ENCODE measurements around the gene PCDHB8. TPM values are rescaled to one million over a fixed set of nuclear protein-coding genes. Genes with fewer than 3 reads are reported as not detected.
"Not testable (repeated sequence)": the region's sequence is repeated elsewhere in the genome, so short reads cannot be mapped to it uniquely, and the experiment has no call there.

PCDHB8 gene
- total and polyA plus RNA-seq, 4 donors = 0.03 to 0.14 (median 0.08) TPM; not detected in 1

DNA sequence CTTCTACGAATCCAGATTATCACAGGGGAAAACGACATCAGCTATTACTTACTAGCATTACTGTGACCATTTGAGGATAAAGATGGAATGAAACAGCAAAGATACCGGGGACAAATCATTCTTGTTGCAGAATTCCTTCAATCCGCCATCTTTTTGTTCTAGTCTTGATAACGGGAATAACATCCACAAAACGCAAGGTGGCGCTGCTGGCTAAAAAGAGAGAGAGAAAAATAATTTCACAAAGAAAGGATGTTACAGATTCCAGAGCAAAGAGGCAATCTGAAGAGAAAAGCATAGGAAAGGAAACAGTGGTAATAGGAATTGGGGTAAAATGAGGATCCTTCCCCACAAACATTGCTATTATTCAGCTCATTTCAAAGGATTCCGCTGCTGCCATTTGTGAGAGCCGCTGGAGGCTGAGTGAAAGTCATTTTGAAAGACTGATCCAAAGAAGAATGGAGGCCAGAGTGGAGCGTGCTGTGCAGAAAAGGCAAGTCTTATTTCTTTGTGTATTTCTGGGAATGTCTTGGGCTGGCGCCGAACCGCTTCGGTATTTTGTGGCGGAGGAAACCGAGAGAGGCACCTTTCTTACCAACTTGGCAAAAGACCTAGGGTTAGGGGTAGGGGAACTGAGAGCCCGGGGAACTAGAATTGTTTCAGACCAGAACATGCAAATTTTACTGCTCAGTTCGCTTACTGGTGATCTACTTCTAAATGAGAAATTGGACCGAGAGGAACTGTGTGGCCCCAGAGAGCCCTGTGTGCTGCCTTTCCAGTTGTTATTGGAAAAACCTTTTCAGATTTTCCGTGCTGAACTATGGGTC is 5.0 kb upstream of the PCDHB8 start, which contains the start of gene PCDHB7:
Gene PCDHB7 (plus strand): TSS at position 264 of the 824 bp plus-strand sequence. CDS start 192 bp downstream, at position 456.
- TF ChIP-seq RAD21 (IDR thresholded peaks at IDR 0.05) = peak in 1 of 2 donors; percentile 23
- TF ChIP-seq YY1 (IDR thresholded peaks at IDR 0.05) = no peak
- TF ChIP-seq, protein P1, sequence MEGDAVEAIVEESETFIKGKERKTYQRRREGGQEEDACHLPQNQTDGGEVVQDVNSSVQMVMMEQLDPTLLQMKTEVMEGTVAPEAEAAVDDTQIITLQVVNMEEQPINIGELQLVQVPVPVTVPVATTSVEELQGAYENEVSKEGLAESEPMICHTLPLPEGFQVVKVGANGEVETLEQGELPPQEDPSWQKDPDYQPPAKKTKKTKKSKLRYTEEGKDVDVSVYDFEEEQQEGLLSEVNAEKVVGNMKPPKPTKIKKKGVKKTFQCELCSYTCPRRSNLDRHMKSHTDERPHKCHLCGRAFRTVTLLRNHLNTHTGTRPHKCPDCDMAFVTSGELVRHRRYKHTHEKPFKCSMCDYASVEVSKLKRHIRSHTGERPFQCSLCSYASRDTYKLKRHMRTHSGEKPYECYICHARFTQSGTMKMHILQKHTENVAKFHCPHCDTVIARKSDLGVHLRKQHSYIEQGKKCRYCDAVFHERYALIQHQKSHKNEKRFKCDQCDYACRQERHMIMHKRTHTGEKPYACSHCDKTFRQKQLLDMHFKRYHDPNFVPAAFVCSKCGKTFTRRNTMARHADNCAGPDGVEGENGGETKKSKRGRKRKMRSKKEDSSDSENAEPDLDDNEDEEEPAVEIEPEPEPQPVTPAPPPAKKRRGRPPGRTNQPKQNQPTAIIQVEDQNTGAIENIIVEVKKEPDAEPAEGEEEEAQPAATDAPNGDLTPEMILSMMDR (IDR thresholded peaks at IDR 0.05; ENCODE audit: low read depth, low read length, missing input control) = peak; percentile 24
- Histone ChIP-seq H3K9ac (ENCODE audit: low read depth in 1 of 2, low read length in 2 of 2) (no peak within 1 kb of the TSS), H3K4me1 (ENCODE audit: control insufficient read depth in 4 of 4, insufficient read depth in 4 of 4, low read length in 3 of 4) (no peaks in the 10 kb centered on the region), H3K27ac (ENCODE audit: low read depth in 1 of 2, low read length in 2 of 2) (no peak within 1 kb of the TSS), H3K36me3 (ENCODE audit: control insufficient read depth in 4 of 4, insufficient read depth in 3 of 4, low read depth in 1 of 4, low read length in 3 of 4) (peaks cover 0 to 2% (median 0%) of the 10 kb centered on the region in 4 donors), H3K9me3 (ENCODE audit: control insufficient read depth in 4 of 4, low read length in 3 of 4) (peaks cover 11 to 52% (median 22%) of the 10 kb centered on the region in 4 donors), H3K4me3 (ENCODE audit: low read depth in 1 of 3, low read length in 3 of 3) (peak within 1 kb of the TSS in 2 of 3 donors; percentile 28 to 39), H3K27me3 (ENCODE audit: control insufficient read depth in 4 of 4, insufficient read depth in 4 of 4, low read length in 3 of 4) (peaks cover 0 to 12% (median 4%) of the 10 kb centered on the region in 4 donors)
- no peak for DNase-seq (ENCODE audit: low spot score)
- WGBS = 22% methylated on average over 20 of the region's 20 CpGs

DNA sequence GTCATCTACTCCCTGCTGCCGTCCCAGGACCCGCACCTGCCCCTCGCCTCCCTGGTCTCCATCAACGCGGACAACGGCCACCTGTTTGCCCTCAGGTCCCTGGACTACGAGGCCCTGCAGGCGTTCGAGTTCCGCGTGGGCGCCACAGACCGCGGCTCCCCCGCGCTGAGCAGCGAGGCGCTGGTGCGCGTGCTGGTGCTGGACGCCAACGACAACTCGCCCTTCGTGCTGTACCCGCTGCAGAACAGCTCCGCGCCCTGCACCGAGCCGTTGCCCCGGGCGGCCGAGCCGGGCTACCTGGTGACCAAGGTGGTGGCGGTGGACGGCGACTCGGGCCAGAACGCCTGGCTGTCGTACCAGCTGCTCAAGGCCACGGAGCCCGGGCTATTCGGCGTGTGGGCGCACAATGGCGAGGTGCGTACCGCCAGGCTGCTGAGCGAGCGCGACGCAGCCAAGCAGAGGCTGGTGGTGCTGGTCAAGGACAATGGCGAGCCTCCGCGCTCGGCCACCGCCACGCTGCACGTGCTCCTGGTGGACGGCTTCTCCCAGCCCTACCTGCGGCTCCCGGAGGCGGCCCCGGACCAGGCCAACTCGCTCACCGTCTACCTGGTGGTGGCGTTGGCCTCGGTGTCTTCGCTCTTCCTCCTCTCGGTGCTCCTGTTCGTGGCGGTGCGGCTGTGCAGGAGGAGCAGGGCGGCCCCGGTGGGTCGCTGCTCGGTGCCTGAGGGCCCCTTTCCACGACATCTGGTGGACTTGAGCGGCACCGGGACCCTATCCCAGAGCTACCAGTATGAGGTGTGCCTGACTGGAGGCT is 3.1 kb upstream of the PCDHB8 start:
- peaks cover 0 to 12% (median 3%) of the 10 kb centered on the region in 4 donors for H3K27me3 ChIP-seq (ENCODE audit: control insufficient read depth in 4 of 4, insufficient read depth in 4 of 4, low read length in 3 of 4)
- H3K36me3 ChIP-seq (ENCODE audit: control insufficient read depth in 4 of 4, insufficient read depth in 3 of 4, low read depth in 1 of 4, low read length in 3 of 4); DNase-seq (ENCODE audit: low spot score); H3K27ac ChIP-seq (ENCODE audit: low read depth in 1 of 2, low read length in 2 of 2); H3K4me3 ChIP-seq (ENCODE audit: low read depth in 1 of 3, low read length in 3 of 3); H3K4me1 ChIP-seq (ENCODE audit: control insufficient read depth in 4 of 4, insufficient read depth in 4 of 4, low read length in 3 of 4); H3K9ac ChIP-seq (ENCODE audit: low read depth in 1 of 2, low read length in 2 of 2): not testable (repeated sequence)
- H3K9me3 ChIP-seq (ENCODE audit: control insufficient read depth in 4 of 4, low read length in 3 of 4) = peaks cover 20 to 52% (median 27%) of the 10 kb centered on the region in 4 donors
- WGBS = 36% methylated on average over 79 of the region's 79 CpGs

DNA sequence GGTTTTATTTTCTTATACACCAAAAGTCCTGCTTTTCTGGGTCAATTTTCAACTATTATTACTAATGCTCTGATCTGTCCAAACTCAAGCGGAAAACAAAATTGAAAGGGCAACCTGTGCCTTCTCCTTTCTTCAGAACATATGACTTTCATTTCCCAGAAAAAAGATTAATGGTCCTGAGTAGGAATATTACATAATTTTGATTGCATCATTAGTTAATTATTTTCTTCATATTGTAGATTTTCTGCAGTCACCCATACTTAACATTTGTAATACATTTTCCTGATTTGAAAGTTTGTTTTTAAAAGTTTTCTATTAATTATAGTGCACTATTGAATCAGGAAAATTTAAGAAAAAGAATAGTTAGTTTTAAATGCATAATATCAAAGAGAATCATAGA is 1.7 kb upstream of the PCDHB8 start:
- TF ChIP-seq RXRA (IDR thresholded peaks at IDR 0.05) (no peak), FOXA1 (IDR thresholded peaks at IDR 0.05) (no peak)
- Histone ChIP-seq H3K9ac (ENCODE audit: low read depth in 1 of 2, low read length in 2 of 2) (no peak overlapping the region), H3K27ac (ENCODE audit: low read depth in 1 of 2, low read length in 2 of 2) (no peak overlapping the region), H3K4me3 (ENCODE audit: low read depth in 1 of 3, low read length in 3 of 3) (no peak overlapping the region), H3K4me1 (ENCODE audit: control insufficient read depth in 4 of 4, insufficient read depth in 4 of 4, low read length in 3 of 4) (no peaks in the 10 kb centered on the region), H3K27me3 (ENCODE audit: control insufficient read depth in 4 of 4, insufficient read depth in 4 of 4, low read length in 3 of 4) (peaks cover 0 to 15% (median 3%) of the 10 kb centered on the region in 4 donors), H3K36me3 (ENCODE audit: control insufficient read depth in 4 of 4, insufficient read depth in 3 of 4, low read depth in 1 of 4, low read length in 3 of 4) (no peaks in the 10 kb centered on the region), H3K9me3 (ENCODE audit: control insufficient read depth in 4 of 4, low read length in 3 of 4) (peaks cover 20 to 49% (median 32%) of the 10 kb centered on the region in 4 donors)
- 49% methylated on average over 1 of the region's 1 CpG for WGBS
- DNase-seq (ENCODE audit: low spot score) = no peak

DNA sequence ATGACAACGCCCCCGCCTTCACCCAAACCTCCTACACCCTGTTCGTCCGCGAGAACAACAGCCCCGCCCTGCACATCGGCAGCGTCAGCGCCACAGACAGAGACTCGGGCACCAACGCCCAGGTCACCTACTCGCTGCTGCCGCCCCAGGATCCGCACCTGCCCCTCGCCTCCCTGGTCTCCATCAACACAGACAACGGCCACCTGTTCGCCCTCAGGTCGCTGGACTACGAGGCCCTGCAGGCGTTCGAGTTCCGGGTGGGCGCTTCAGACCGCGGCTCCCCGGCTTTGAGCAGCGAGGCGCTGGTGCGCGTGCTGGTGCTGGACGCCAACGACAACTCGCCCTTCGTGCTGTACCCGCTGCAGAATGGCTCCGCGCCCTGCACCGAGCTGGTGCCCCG is 1.8 kb downstream of the PCDHB8 start:
- 32% methylated on average over 35 of the region's 39 CpGs for WGBS
- not testable (repeated sequence) for H3K36me3 ChIP-seq (ENCODE audit: control insufficient read depth in 4 of 4, insufficient read depth in 3 of 4, low read depth in 1 of 4, low read length in 3 of 4); DNase-seq (ENCODE audit: low spot score); H3K4me1 ChIP-seq (ENCODE audit: control insufficient read depth in 4 of 4, insufficient read depth in 4 of 4, low read length in 3 of 4); H3K9ac ChIP-seq (ENCODE audit: low read depth in 1 of 2, low read length in 2 of 2); H3K27ac ChIP-seq (ENCODE audit: low read depth in 1 of 2, low read length in 2 of 2); H3K4me3 ChIP-seq (ENCODE audit: low read depth in 1 of 3, low read length in 3 of 3)
- peaks cover 0 to 19% (median 4%) of the 10 kb centered on the region in 4 donors for H3K27me3 ChIP-seq (ENCODE audit: control insufficient read depth in 4 of 4, insufficient read depth in 4 of 4, low read length in 3 of 4)
- H3K9me3 ChIP-seq (ENCODE audit: control insufficient read depth in 4 of 4, low read length in 3 of 4) = peaks cover 17 to 52% (median 30%) of the 10 kb centered on the region in 4 donors

DNA sequence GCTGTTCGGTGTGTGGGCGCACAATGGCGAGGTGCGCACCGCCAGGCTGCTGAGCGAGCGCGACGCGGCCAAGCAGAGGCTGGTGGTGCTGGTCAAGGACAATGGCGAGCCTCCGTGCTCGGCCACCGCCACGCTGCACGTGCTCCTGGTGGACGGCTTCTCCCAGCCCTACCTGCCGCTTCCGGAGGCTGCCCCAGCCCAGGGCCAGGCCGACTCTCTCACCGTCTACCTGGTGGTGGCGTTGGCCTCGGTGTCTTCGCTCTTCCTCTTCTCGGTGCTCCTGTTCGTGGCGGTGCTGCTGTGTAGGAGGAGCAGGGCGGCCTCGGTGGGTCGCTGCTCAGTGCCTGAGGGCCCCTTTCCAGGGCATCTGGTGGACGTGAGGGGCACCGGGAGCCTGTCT is 2.3 kb downstream of the PCDHB8 start:
- peaks cover 20 to 53% (median 27%) of the 10 kb centered on the region in 4 donors for H3K9me3 ChIP-seq (ENCODE audit: control insufficient read depth in 4 of 4, low read length in 3 of 4)
- WGBS = 33% methylated on average over 32 of the region's 32 CpGs

More for the DNA sequence above, 2.3 kb downstream of the PCDHB8 start:
- not testable (repeated sequence) for H3K9ac ChIP-seq (ENCODE audit: low read depth in 1 of 2, low read length in 2 of 2); H3K4me1 ChIP-seq (ENCODE audit: control insufficient read depth in 4 of 4, insufficient read depth in 4 of 4, low read length in 3 of 4); H3K27ac ChIP-seq (ENCODE audit: low read depth in 1 of 2, low read length in 2 of 2); H3K36me3 ChIP-seq (ENCODE audit: control insufficient read depth in 4 of 4, insufficient read depth in 3 of 4, low read depth in 1 of 4, low read length in 3 of 4); DNase-seq (ENCODE audit: low spot score); H3K4me3 ChIP-seq (ENCODE audit: low read depth in 1 of 3, low read length in 3 of 3)
- H3K27me3 ChIP-seq (ENCODE audit: control insufficient read depth in 4 of 4, insufficient read depth in 4 of 4, low read length in 3 of 4) = peaks cover 0 to 16% (median 4%) of the 10 kb centered on the region in 4 donors

Data from liver (tissue), 9 donors.